ENCODE data around the gene ARID3A. TPM values are rescaled to one million over a fixed set of nuclear protein-coding genes. Genes with fewer than 3 reads are reported as not detected.

The ARID3A gene
- total and polyA plus RNA-seq, 2 of the 13 experiments (the other 11 are each of a cell fraction or from before 2014, with no cell fraction given) = 71.3 to 77.9 TPM

DNA sequence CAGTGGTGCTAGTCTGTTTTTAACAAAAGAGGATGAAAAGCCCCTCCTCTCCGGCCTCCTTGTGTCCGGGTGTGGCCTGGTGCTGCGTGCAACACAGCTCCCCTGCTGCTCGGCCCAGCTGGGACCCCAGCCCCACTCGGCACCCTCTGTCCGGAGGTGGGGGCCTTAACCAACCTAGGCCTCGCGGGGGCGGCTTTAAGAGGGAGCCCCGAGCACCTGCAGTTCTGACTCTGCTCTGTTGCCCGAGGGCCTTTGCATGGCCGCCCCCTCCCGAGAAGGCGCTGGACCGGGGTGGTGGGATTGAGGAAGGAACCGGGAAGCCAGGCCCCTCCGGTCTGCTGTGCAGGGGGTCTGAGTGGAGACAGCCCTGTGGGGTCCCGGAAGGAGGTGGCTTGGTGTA lies 68.7 kb downstream of the ARID3A start:
- Histone ChIP-seq H3K79me2 (ENCODE audit: insufficient read depth, low read length) (no peaks in the 10 kb centered on the region), H2AFZ (ENCODE audit: low read length) (no peak overlapping the region), H3K27me3 (ENCODE audit: control insufficient read depth in 1 of 2, insufficient read depth in 2 of 2, low read length in 2 of 2) (peaks cover 0 to 13% of the 10 kb centered on the region in 2 experiments; a peak in 4 of 5 replicates), H3K27ac (ENCODE audit: extremely low read length, insufficient read depth, low read length) (no peak overlapping the region), H3K4me1 (ENCODE audit: insufficient read depth, low read length) (peaks cover 43% of the 10 kb centered on the region), H4K20me1 (ENCODE audit: insufficient read depth, low read length) (peaks cover 6% of the 10 kb centered on the region; the same call in 1 of the 2 replicates), H3K4me2 (ENCODE audit: low read depth, low read length) (no peak overlapping the region), H3K9ac (ENCODE audit: insufficient read depth, low read depth, low read length) (no peak overlapping the region), H3K4me3 (replicated peaks in 1 of 3; ENCODE audit: insufficient read depth in 1 of 3, low read depth in 2 of 3, low read length in 3 of 3) (no peak overlapping the region), H3K9me3 (ENCODE audit: low read length) (no peaks in the 10 kb centered on the region), H3K36me3 (replicated peaks in 1 of 2; ENCODE audit: control insufficient read depth in 1 of 2, insufficient read depth in 2 of 2, low read length in 2 of 2) (peaks cover 7 to 18% of the 10 kb centered on the region in 2 experiments; a peak in 3 of 5 replicates)
- TF ChIP-seq ZBTB1 (CRISPR knock-in tag; IDR thresholded peaks at IDR 0.05; ENCODE audit: borderline replicate concordance) = no peak
- no peak for TF ChIP-seq HMGA1 (CRISPR knock-in tag; conservative IDR thresholded peaks at IDR 0.05)
- TF ChIP-seq ZNF468 (CRISPR knock-in tag; IDR thresholded peaks at IDR 0.05) = no peak
- TF ChIP-seq CBX2 (IDR thresholded peaks at IDR 0.05; ENCODE audit: low read depth, low read length) = no peak
- no peak for TF ChIP-seq CBX2 (CRISPR knock-in tag; IDR thresholded peaks at IDR 0.05; ENCODE audit: low read depth)
- TF ChIP-seq ARNT (IDR thresholded peaks at IDR 0.05) = no peak
- no peak for TF ChIP-seq ZNF317 (CRISPR knock-in tag; IDR thresholded peaks at IDR 0.05)
- TF ChIP-seq RFX1 (IDR thresholded peaks at IDR 0.05) = no peak
- TF ChIP-seq, protein P1, sequence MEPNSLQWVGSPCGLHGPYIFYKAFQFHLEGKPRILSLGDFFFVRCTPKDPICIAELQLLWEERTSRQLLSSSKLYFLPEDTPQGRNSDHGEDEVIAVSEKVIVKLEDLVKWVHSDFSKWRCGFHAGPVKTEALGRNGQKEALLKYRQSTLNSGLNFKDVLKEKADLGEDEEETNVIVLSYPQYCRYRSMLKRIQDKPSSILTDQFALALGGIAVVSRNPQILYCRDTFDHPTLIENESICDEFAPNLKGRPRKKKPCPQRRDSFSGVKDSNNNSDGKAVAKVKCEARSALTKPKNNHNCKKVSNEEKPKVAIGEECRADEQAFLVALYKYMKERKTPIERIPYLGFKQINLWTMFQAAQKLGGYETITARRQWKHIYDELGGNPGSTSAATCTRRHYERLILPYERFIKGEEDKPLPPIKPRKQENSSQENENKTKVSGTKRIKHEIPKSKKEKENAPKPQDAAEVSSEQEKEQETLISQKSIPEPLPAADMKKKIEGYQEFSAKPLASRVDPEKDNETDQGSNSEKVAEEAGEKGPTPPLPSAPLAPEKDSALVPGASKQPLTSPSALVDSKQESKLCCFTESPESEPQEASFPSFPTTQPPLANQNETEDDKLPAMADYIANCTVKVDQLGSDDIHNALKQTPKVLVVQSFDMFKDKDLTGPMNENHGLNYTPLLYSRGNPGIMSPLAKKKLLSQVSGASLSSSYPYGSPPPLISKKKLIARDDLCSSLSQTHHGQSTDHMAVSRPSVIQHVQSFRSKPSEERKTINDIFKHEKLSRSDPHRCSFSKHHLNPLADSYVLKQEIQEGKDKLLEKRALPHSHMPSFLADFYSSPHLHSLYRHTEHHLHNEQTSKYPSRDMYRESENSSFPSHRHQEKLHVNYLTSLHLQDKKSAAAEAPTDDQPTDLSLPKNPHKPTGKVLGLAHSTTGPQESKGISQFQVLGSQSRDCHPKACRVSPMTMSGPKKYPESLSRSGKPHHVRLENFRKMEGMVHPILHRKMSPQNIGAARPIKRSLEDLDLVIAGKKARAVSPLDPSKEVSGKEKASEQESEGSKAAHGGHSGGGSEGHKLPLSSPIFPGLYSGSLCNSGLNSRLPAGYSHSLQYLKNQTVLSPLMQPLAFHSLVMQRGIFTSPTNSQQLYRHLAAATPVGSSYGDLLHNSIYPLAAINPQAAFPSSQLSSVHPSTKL (CRISPR knock-in tag; IDR thresholded peaks at IDR 0.05) = no peak
- peak; percentile 11 for TF ChIP-seq AGO1 (IDR thresholded peaks at IDR 0.05; ENCODE audit: low read depth, low read length, poor library complexity, severe bottlenecking)
- TF ChIP-seq ZNF432 (CRISPR knock-in tag; IDR thresholded peaks at IDR 0.05; ENCODE audit: borderline replicate concordance) = no peak
- TF ChIP-seq NFE2 (CRISPR knock-in tag; IDR thresholded peaks at IDR 0.05) = no peak
- peak; percentile 15; the same call in 1 of the 2 replicates for TF ChIP-seq RBFOX2 (IDR thresholded peaks at IDR 0.05; ENCODE audit: low read depth, low read length)
- in situ Hi-C loops (cut with HindIII; ENCODE audit: extremely low pct_ligation_motif_present, low pct_unique_long_range_greater_than_20kb) = no loop called here
- 98% methylated on average over 8 of the region's 18 CpGs for WGBS (ENCODE audit: low lambda C conversion rate)
- intact Hi-C loops (cut with micrococcal nuclease; ENCODE audit: unreplicated experiment) = loop anchor here (10.0 kb wide), 1 partner anchor 210 kb away; no protein-coding TSS in a partner anchor
- ChIA-PET CTCF (ENCODE audit: low intra/inter-chr PET ratio, low total read pairs) (no interaction called here), POLR2A (interaction anchor here (2.2 kb wide), 1 partner anchor 10 kb away, joined by 14 read pairs; the partner anchor contains the start of gene WDR18)
- DNase-seq (ENCODE audit: low spot score) (no peak), ATAC-seq (no peak), FAIRE-seq (no peak)
- no TSS peak for BruUV-seq (replicated peaks)

Data from HepG2 (cell line).